Cardiac fibroblast (primary cell): Measurements from ENCODE around the gene MBOAT2.

Source experiments
- DNase-seq, 2 donors: peaks; one replicate each; pipeline versions ENCODE4 v3.0.0 to v3.0.0-alpha.2; 2010; ENCODE audit warnings: low read depth in 2 of 2
- H3K4me3 ChIP-seq, 2 donors: replicated peaks in 1 of 2; 1 replicate in 1 of 2; 2 replicates in 1 of 2; pipeline ENCODE4 v1.5.1; 2011; ENCODE audit warnings: low read depth in 2 of 2, low read length in 2 of 2, mild to moderate bottlenecking in 2 of 2, moderate library complexity in 1 of 2
- CTCF ChIP-seq: IDR thresholded peaks from one replicate; pipeline ENCODE4 v1.5.1; 2011; ENCODE audit warnings: low read depth, mild to moderate bottlenecking, low read length, inconsistent platforms

Gene MBOAT2

GRCh38 chr2:9029721-9030120 is 26.2 kb upstream of the MBOAT2 start:
- no peak for TF ChIP-seq CTCF
- DNase-seq = no peak
- H3K4me3 ChIP-seq = no peak overlapping the region

GRCh38 chr2:9027884-9028283 is 24.4 kb upstream of the MBOAT2 start:
- no peak overlapping the region for H3K4me3 ChIP-seq
- DNase-seq = no peak
- no peak for TF ChIP-seq CTCF

GRCh38 chr2:9025746-9026145 is 22.3 kb upstream of the MBOAT2 start:
- no peak for DNase-seq
- TF ChIP-seq CTCF = no peak
- H3K4me3 ChIP-seq = no peak overlapping the region

GRCh38 chr2:9024575-9024974 is 21.1 kb upstream of the MBOAT2 start:
- no peak for TF ChIP-seq CTCF
- no peak for DNase-seq
- no peak overlapping the region for H3K4me3 ChIP-seq

GRCh38 chr2:9021563-9022211 is 18.2 kb upstream of the MBOAT2 start:
- no peak for TF ChIP-seq CTCF
- H3K4me3 ChIP-seq = no peak overlapping the region
- no peak for DNase-seq

- no peak for TF ChIP-seq CTCF
- no peak for DNase-seq
- no peak overlapping the region for H3K4me3 ChIP-seq
Observed at GRCh38 chr2:9020267-9020666, 16.8 kb upstream of the MBOAT2 start.

GRCh38 chr2:9018534-9018933 is 15.1 kb upstream of the MBOAT2 start:
- H3K4me3 ChIP-seq = no peak overlapping the region
- no peak for DNase-seq
- TF ChIP-seq CTCF = no peak
